ENCODE data around the gene WFS1.

WFS1 gene

GRCh38 chr4:6307891-6308290 is 38.2 kb downstream of the WFS1 start:
- H3K4me3 Mint-ChIP-seq = no peak overlapping the region
- peaks cover under 1% of the 10 kb centered on the region for H3K36me3 Mint-ChIP-seq
- H3K9me3 Mint-ChIP-seq = no peaks in the 10 kb centered on the region
- no peak overlapping the region for H3K27ac Mint-ChIP-seq
- ATAC-seq = no peak
- H3K4me1 Mint-ChIP-seq = no peaks in the 10 kb centered on the region
- H3K27me3 Mint-ChIP-seq = peaks cover 63% of the 10 kb centered on the region

GRCh38 chr4:6308899-6309643 is 39.4 kb downstream of the WFS1 start:
- Mint-ChIP-seq H3K27me3 (peaks cover 71% of the 10 kb centered on the region), H3K27ac (no peak overlapping the region), H3K9me3 (no peaks in the 10 kb centered on the region), H3K36me3 (no peaks in the 10 kb centered on the region), H3K4me1 (no peaks in the 10 kb centered on the region), H3K4me3 (no peak overlapping the region)
- no peak for ATAC-seq

- no peaks in the 10 kb centered on the region for H3K9me3 Mint-ChIP-seq
- H3K27ac Mint-ChIP-seq = no peak overlapping the region
- no peak overlapping the region for H3K4me3 Mint-ChIP-seq
- no peaks in the 10 kb centered on the region for H3K4me1 Mint-ChIP-seq
- no peaks in the 10 kb centered on the region for H3K36me3 Mint-ChIP-seq
- H3K27me3 Mint-ChIP-seq = peaks cover 71% of the 10 kb centered on the region
- ATAC-seq = no peak
These were observed 40.1 kb downstream of the WFS1 start for GRCh38 chr4:6309777-6310176.

GRCh38 chr4:6313216-6313615 is 43.6 kb downstream of the WFS1 start:
- no peak overlapping the region for H3K27ac Mint-ChIP-seq
- H3K4me3 Mint-ChIP-seq = no peak overlapping the region
- no peaks in the 10 kb centered on the region for H3K36me3 Mint-ChIP-seq
- no peaks in the 10 kb centered on the region for H3K9me3 Mint-ChIP-seq
- H3K27me3 Mint-ChIP-seq = peaks cover 71% of the 10 kb centered on the region
- ATAC-seq = no peak
- H3K4me1 Mint-ChIP-seq = no peaks in the 10 kb centered on the region

GRCh38 chr4:6316461-6317003 is 46.9 kb downstream of the WFS1 start:
- peaks cover 74% of the 10 kb centered on the region for H3K27me3 Mint-ChIP-seq
- no peaks in the 10 kb centered on the region for H3K9me3 Mint-ChIP-seq
- H3K4me3 Mint-ChIP-seq = no peak overlapping the region
- no peaks in the 10 kb centered on the region for H3K4me1 Mint-ChIP-seq
- H3K27ac Mint-ChIP-seq = no peak overlapping the region
- H3K36me3 Mint-ChIP-seq = no peaks in the 10 kb centered on the region
- ATAC-seq = no peak

- no peaks in the 10 kb centered on the region for H3K36me3 Mint-ChIP-seq
- H3K27ac Mint-ChIP-seq = no peak overlapping the region
- H3K4me3 Mint-ChIP-seq = no peak overlapping the region
- H3K27me3 Mint-ChIP-seq = peaks cover 74% of the 10 kb centered on the region
- ATAC-seq = no peak
- H3K9me3 Mint-ChIP-seq = no peaks in the 10 kb centered on the region
- H3K4me1 Mint-ChIP-seq = no peaks in the 10 kb centered on the region
These were observed 48.6 kb downstream of the WFS1 start for GRCh38 chr4:6318206-6318605.

GRCh38 chr4:6319530-6320150 is 50.0 kb downstream of the WFS1 start:
- Mint-ChIP-seq H3K36me3 (no peaks in the 10 kb centered on the region), H3K27me3 (peaks cover 84% of the 10 kb centered on the region), H3K4me3 (no peak overlapping the region), H3K27ac (no peak overlapping the region), H3K9me3 (no peaks in the 10 kb centered on the region), H3K4me1 (no peaks in the 10 kb centered on the region)
- ATAC-seq = no peak

- Mint-ChIP-seq H3K9me3 (no peaks in the 10 kb centered on the region), H3K4me3 (no peak overlapping the region), H3K27me3 (peaks cover 94% of the 10 kb centered on the region), H3K27ac (no peak overlapping the region), H3K4me1 (no peaks in the 10 kb centered on the region), H3K36me3 (no peaks in the 10 kb centered on the region)
- ATAC-seq = no peak
These were observed 51.0 kb downstream of the WFS1 start for GRCh38 chr4:6320663-6321062.

- Mint-ChIP-seq H3K36me3 (no peaks in the 10 kb centered on the region), H3K27me3 (peaks cover 97% of the 10 kb centered on the region)
These were observed 51.7 kb downstream of the WFS1 start for GRCh38 chr4:6321361-6321760.

GRCh38 chr4:6322067-6322760 is 52.6 kb downstream of the WFS1 start:
- no peaks in the 10 kb centered on the region for H3K36me3 Mint-ChIP-seq
- H3K27me3 Mint-ChIP-seq = peaks cover 97% of the 10 kb centered on the region
- peaks cover 3% of the 10 kb centered on the region for H3K9me3 Mint-ChIP-seq
- ATAC-seq = no peak
- no peaks in the 10 kb centered on the region for H3K4me1 Mint-ChIP-seq
- H3K27ac Mint-ChIP-seq = no peak overlapping the region
- no peak overlapping the region for H3K4me3 Mint-ChIP-seq

More at GRCh38 chr4:6321361-6321760, 51.7 kb downstream of the WFS1 start:
- H3K4me1 Mint-ChIP-seq = no peaks in the 10 kb centered on the region
- H3K27ac Mint-ChIP-seq = no peak overlapping the region
- H3K9me3 Mint-ChIP-seq = peaks cover 3% of the 10 kb centered on the region
- no peak overlapping the region for H3K4me3 Mint-ChIP-seq
- ATAC-seq = no peak

- Mint-ChIP-seq H3K36me3 (no peaks in the 10 kb centered on the region), H3K27ac (no peak overlapping the region), H3K27me3 (peaks cover 97% of the 10 kb centered on the region), H3K4me3 (no peak overlapping the region), H3K4me1 (no peaks in the 10 kb centered on the region), H3K9me3 (peaks cover 3% of the 10 kb centered on the region)
- no peak for ATAC-seq
These were observed 53.3 kb downstream of the WFS1 start for GRCh38 chr4:6322761-6323566.

GRCh38 chr4:6324461-6324998 is 54.9 kb downstream of the WFS1 start:
- Mint-ChIP-seq H3K27me3 (peaks cover 92% of the 10 kb centered on the region), H3K27ac (no peak overlapping the region), H3K4me1 (no peaks in the 10 kb centered on the region), H3K36me3 (no peaks in the 10 kb centered on the region), H3K4me3 (no peak overlapping the region), H3K9me3 (peaks cover 3% of the 10 kb centered on the region)
- ATAC-seq = no peak

- peaks cover 85% of the 10 kb centered on the region for H3K27me3 Mint-ChIP-seq
These were observed 55.5 kb downstream of the WFS1 start for GRCh38 chr4:6324999-6325787.

GRCh38 chr4:6325788-6326290 is 56.2 kb downstream of the WFS1 start:
- Mint-ChIP-seq H3K27me3 (peaks cover 83% of the 10 kb centered on the region), H3K9me3 (peaks cover 3% of the 10 kb centered on the region)
- ATAC-seq = no peak

More at GRCh38 chr4:6324999-6325787, 55.5 kb downstream of the WFS1 start:
- Mint-ChIP-seq H3K36me3 (no peaks in the 10 kb centered on the region), H3K4me1 (no peaks in the 10 kb centered on the region), H3K4me3 (no peak overlapping the region), H3K27ac (no peak overlapping the region), H3K9me3 (peaks cover 3% of the 10 kb centered on the region)
- no peak for ATAC-seq

More at GRCh38 chr4:6325788-6326290, 56.2 kb downstream of the WFS1 start:
- Mint-ChIP-seq H3K4me3 (no peak overlapping the region), H3K4me1 (no peaks in the 10 kb centered on the region), H3K36me3 (no peaks in the 10 kb centered on the region), H3K27ac (no peak overlapping the region)
